ENCODE data around the gene CASTOR1.

Gene CASTOR1

GRCh38 chr22:30294830-30295229, 5.5 kb upstream of the CASTOR1 start:
- H3K79me2 ChIP-seq (ENCODE audit: insufficient read depth, low read length), result peaks cover 9% of the 10 kb centered on the region; the same call in 1 of the 2 replicates
- H3K4me3 ChIP-seq (ENCODE audit: low read length, poor library complexity, severe bottlenecking), result no peak overlapping the region
- H3K9me3 ChIP-seq (ENCODE audit: insufficient read depth, low read depth, low read length), result no peaks in the 10 kb centered on the region
- no peak overlapping the region for H3K4me2 ChIP-seq (ENCODE audit: low read depth, low read length, poor library complexity, severe bottlenecking)
- H4K20me1 ChIP-seq (ENCODE audit: insufficient read depth, low read length, poor library complexity, severe bottlenecking), result no peaks in the 10 kb centered on the region
- H3K4me1 ChIP-seq (ENCODE audit: insufficient read depth, low read length, poor library complexity, severe bottlenecking), result peaks cover 19% of the 10 kb centered on the region
- no peaks in the 10 kb centered on the region for H3K27me3 ChIP-seq (ENCODE audit: insufficient read depth, low read length, poor library complexity, severe bottlenecking)
- H3K36me3 ChIP-seq (ENCODE audit: insufficient read depth, low read length), result peaks cover 86% of the 10 kb centered on the region; the same call in 1 of the 2 replicates
- no peak overlapping the region for H2AFZ ChIP-seq (ENCODE audit: low read length)
- H3K9ac ChIP-seq (ENCODE audit: low read depth, low read length, poor library complexity, severe bottlenecking), result no peak overlapping the region
- no peaks in the 10 kb centered on the region for H3K9me2 ChIP-seq (replicated peaks; ENCODE audit: low read depth, low read length)
- TF ChIP-seq EZH2phosphoT487 (IDR thresholded peaks at IDR 0.05; ENCODE audit: borderline replicate concordance) (no peak), CTCF (conservative IDR thresholded peaks at IDR 0.05; ENCODE audit: low read length) (no peak)
- H3F3A ChIP-seq (ENCODE audit: low read depth), result 0 out of 2 replicates have a peak, but pooled peaks cover 8% of the 10 kb centered on the region

GRCh38 chr22:30294066-30294465, 4.8 kb upstream of the CASTOR1 start:
- Histone ChIP-seq H3K36me3 (ENCODE audit: insufficient read depth, low read length) (peaks cover 81% of the 10 kb centered on the region; the same call in 1 of the 2 replicates), H3K4me3 (ENCODE audit: low read length, poor library complexity, severe bottlenecking) (no peak overlapping the region), H2AFZ (ENCODE audit: low read length) (no peak overlapping the region), H3K79me2 (ENCODE audit: insufficient read depth, low read length) (peaks cover 6% of the 10 kb centered on the region; the same call in 1 of the 2 replicates), H3K9me3 (ENCODE audit: insufficient read depth, low read depth, low read length) (no peaks in the 10 kb centered on the region), H4K20me1 (ENCODE audit: insufficient read depth, low read length, poor library complexity, severe bottlenecking) (no peaks in the 10 kb centered on the region), H3K9ac (ENCODE audit: low read depth, low read length, poor library complexity, severe bottlenecking) (no peak overlapping the region), H3K27me3 (ENCODE audit: insufficient read depth, low read length, poor library complexity, severe bottlenecking) (no peaks in the 10 kb centered on the region), H3F3A (ENCODE audit: low read depth) (0 out of 2 replicates have a peak, but pooled peaks cover 8% of the 10 kb centered on the region), H3K4me2 (ENCODE audit: low read depth, low read length, poor library complexity, severe bottlenecking) (no peak overlapping the region), H3K4me1 (ENCODE audit: insufficient read depth, low read length, poor library complexity, severe bottlenecking) (peaks cover 22% of the 10 kb centered on the region), H3K9me2 (replicated peaks; ENCODE audit: low read depth, low read length) (no peaks in the 10 kb centered on the region)
- TF ChIP-seq CTCF (conservative IDR thresholded peaks at IDR 0.05; ENCODE audit: low read length) (no peak), EZH2phosphoT487 (IDR thresholded peaks at IDR 0.05; ENCODE audit: borderline replicate concordance) (no peak)

GRCh38 chr22:30293026-30293425, 3.7 kb upstream of the CASTOR1 start:
- Histone ChIP-seq H3K9me2 (replicated peaks; ENCODE audit: low read depth, low read length) (no peaks in the 10 kb centered on the region), H3K4me3 (ENCODE audit: low read length, poor library complexity, severe bottlenecking) (no peak overlapping the region), H2AFZ (ENCODE audit: low read length) (no peak overlapping the region), H3K9me3 (ENCODE audit: insufficient read depth, low read depth, low read length) (no peaks in the 10 kb centered on the region), H4K20me1 (ENCODE audit: insufficient read depth, low read length, poor library complexity, severe bottlenecking) (no peaks in the 10 kb centered on the region), H3K79me2 (ENCODE audit: insufficient read depth, low read length) (peaks cover 9% of the 10 kb centered on the region), H3K9ac (ENCODE audit: low read depth, low read length, poor library complexity, severe bottlenecking) (no peak overlapping the region), H3K4me2 (ENCODE audit: low read depth, low read length, poor library complexity, severe bottlenecking) (no peak overlapping the region), H3K36me3 (ENCODE audit: insufficient read depth, low read length) (peaks cover 70% of the 10 kb centered on the region; the same call in 1 of the 2 replicates), H3K27me3 (ENCODE audit: insufficient read depth, low read length, poor library complexity, severe bottlenecking) (no peaks in the 10 kb centered on the region), H3F3A (ENCODE audit: low read depth) (0 out of 2 replicates have a peak, but pooled peaks cover 8% of the 10 kb centered on the region), H3K4me1 (ENCODE audit: insufficient read depth, low read length, poor library complexity, severe bottlenecking) (peaks cover 30% of the 10 kb centered on the region)
- TF ChIP-seq EZH2phosphoT487 (IDR thresholded peaks at IDR 0.05; ENCODE audit: borderline replicate concordance), result no peak
- TF ChIP-seq CTCF (conservative IDR thresholded peaks at IDR 0.05; ENCODE audit: low read length), result no peak

All from Loucy (cell line).